HEK293 (cell line): Measurements from ENCODE around the gene KIRREL3.

Experiments
- CTCF ChIA-PET: fragments of 350-600 bp; formaldehyde crosslinking; extraction: SDS; loops from one replicate; lab custom pipeline; 2021; ENCODE audit warnings: antibody characterized with exemption; lab: Yijun Ruan, JAX
- POLR2A ChIA-PET: fragments of 300-600 bp; formaldehyde crosslinking; extraction: SDS; loops from one replicate; lab custom pipeline; 2020; ENCODE audit warnings: antibody characterized with exemption, inconsistent platforms; lab: Yijun Ruan, JAX
- H3K27ac ChIP-seq: fragments of 200-500 bp; sonication (Bioruptor generic); 2 replicates; pipeline ENCODE4 v1.5.1; 2014; ENCODE audit warnings: low read depth, low read length, control low read depth, inconsistent platforms; ENCODE audit errors: extremely low read depth
- H3K36me3 ChIP-seq, 2 experiments: fragments of 200-500 bp in 1 of 2; sonication (Bioruptor generic) in 1 of 2; 1 replicate in 1 of 2; 2 replicates in 1 of 2; pipeline ENCODE4 v1.5.1; 2014 to 2017; ENCODE audit warnings: inconsistent platforms in 2 of 2, low read length in 2 of 2; ENCODE audit not compliant: control insufficient read depth in 2 of 2, insufficient read depth in 1 of 2
- H3K4me1 ChIP-seq: fragments of 200-500 bp; sonication (Bioruptor generic); 2 replicates; pipeline ENCODE4 v1.5.1; 2014; ENCODE audit warnings: mild to moderate bottlenecking, low read length, inconsistent platforms; ENCODE audit not compliant: control insufficient read depth, insufficient read depth
- H3K4me3 ChIP-seq: 2 replicates; pipeline ENCODE4 v1.5.1; 2011; ENCODE audit warnings: low read depth, mild to moderate bottlenecking, control low read depth, low read length, moderate library complexity
- H3K9me3 ChIP-seq: fragments of 200-500 bp; sonication (Bioruptor generic); 2 replicates; pipeline ENCODE4 v1.5.1; 2014; ENCODE audit warnings: low read depth, low read length, inconsistent platforms; ENCODE audit not compliant: control insufficient read depth, insufficient read depth
- BCL11B ChIP-seq: fragments of 450-650 bp; formaldehyde crosslinking; IDR thresholded peaks from 2 replicates; pipeline ENCODE4 v1.5.1; 2016; ENCODE audit warnings: low read depth, missing biosample characterization, missing genetic modification characterization
- EGR2 ChIP-seq: fragments of 450-650 bp; formaldehyde crosslinking; IDR thresholded peaks from 2 replicates; pipeline ENCODE4 v1.5.1; 2016; ENCODE audit warnings: low read depth, missing biosample characterization, missing genetic modification characterization
- GLI2 ChIP-seq: fragments of 450-650 bp; formaldehyde crosslinking; IDR thresholded peaks from 2 replicates; pipeline ENCODE4; 2017; ENCODE audit warnings: missing biosample characterization, missing genetic modification characterization, low read depth, borderline replicate concordance
- HOXA7 ChIP-seq: sonication (generic); formaldehyde crosslinking; IDR thresholded peaks from 2 replicates; pipeline ENCODE4 v1.8.1; 2022; ENCODE audit warnings: missing genetic modification reagents, borderline replicate concordance
- KLF10 ChIP-seq: fragments of 450-650 bp; IDR thresholded peaks from 2 replicates; pipeline ENCODE4 v1.5.1; 2018; ENCODE audit warnings: missing biosample characterization, mild to moderate bottlenecking, missing genetic modification characterization
- PRDM2 ChIP-seq: fragments of 450-650 bp; formaldehyde crosslinking; IDR thresholded peaks from 2 replicates; pipeline ENCODE4 v1.5.1; 2016; ENCODE audit warnings: missing biosample characterization, missing genetic modification characterization, borderline replicate concordance
- SETDB1 ChIP-seq: IDR thresholded peaks from one replicate; pipeline ENCODE4 v1.6.1; 2017; ENCODE audit warnings: mild to moderate bottlenecking, low read length, moderate library complexity, mixed read lengths; ENCODE audit not compliant: insufficient read length
- ZBTB49 ChIP-seq: fragments of 450-650 bp; formaldehyde crosslinking; IDR thresholded peaks from 2 replicates; pipeline ENCODE4 v1.5.1; 2016; ENCODE audit warnings: missing biosample characterization, missing genetic modification characterization, low read depth
- ZBTB7A ChIP-seq: fragments of 450-650 bp; formaldehyde crosslinking; IDR thresholded peaks from 2 replicates; pipeline ENCODE4 v1.5.1; 2016; ENCODE audit warnings: low read depth, missing biosample characterization, missing genetic modification characterization
- ZBTB8A ChIP-seq: fragments of 450-650 bp; formaldehyde crosslinking; IDR thresholded peaks from 2 replicates; pipeline ENCODE4 v1.5.1; 2016; ENCODE audit warnings: missing biosample characterization, missing genetic modification characterization
- ZNF114 ChIP-seq: fragments of 450-650 bp; formaldehyde crosslinking; IDR thresholded peaks from 2 replicates; pipeline ENCODE4 v1.5.0; 2017; ENCODE audit warnings: missing biosample characterization, missing genetic modification characterization
- ZNF157 ChIP-seq: fragments of 450-650 bp; formaldehyde crosslinking; IDR thresholded peaks from 2 replicates; pipeline ENCODE4 v1.5.1; 2016; ENCODE audit warnings: missing biosample characterization, missing genetic modification characterization
- ZNF16 ChIP-seq: fragments of 450-650 bp; formaldehyde crosslinking; IDR thresholded peaks from 2 replicates; pipeline ENCODE4 v1.5.1; 2016; ENCODE audit warnings: low read depth, missing biosample characterization, missing genetic modification characterization
- ZNF2 ChIP-seq: fragments of 450-650 bp; formaldehyde crosslinking; IDR thresholded peaks from 2 replicates; pipeline ENCODE4 v1.5.1; 2016; ENCODE audit warnings: missing biosample characterization, missing genetic modification characterization
- ZNF274 ChIP-seq, 2 experiments: fragments of 200-500 bp in 1 of 2; fragments of 450-650 bp in 1 of 2; sonication (Bioruptor generic) in 1 of 2; formaldehyde crosslinking in 1 of 2; IDR thresholded peaks; 2 replicates each; pipeline versions ENCODE4 v1.5.1 to v1.6.1; 2014 to 2016; ENCODE audit warnings: borderline replicate concordance in 1 of 2, inconsistent platforms in 1 of 2, low read length in 1 of 2, missing biosample characterization in 1 of 2, missing genetic modification characterization in 1 of 2
- ZNF398 ChIP-seq: fragments of 450-650 bp; formaldehyde crosslinking; IDR thresholded peaks from 2 replicates; pipeline ENCODE4 v1.5.1; 2017; ENCODE audit warnings: missing biosample characterization, missing genetic modification characterization
- ZNF514 ChIP-seq: fragments of 450-650 bp; formaldehyde crosslinking; IDR thresholded peaks from 2 replicates; pipeline ENCODE4 v1.5.1; 2016; ENCODE audit warnings: missing biosample characterization, missing genetic modification characterization
- ZNF555 ChIP-seq: fragments of 450-650 bp; formaldehyde crosslinking; conservative IDR thresholded peaks from 2 replicates; pipeline ENCODE4 v1.5.1; 2017; ENCODE audit warnings: missing biosample characterization, mild to moderate bottlenecking, missing genetic modification characterization, inconsistent platforms
- ZNF670 ChIP-seq: fragments of 450-650 bp; formaldehyde crosslinking; IDR thresholded peaks from 2 replicates; pipeline ENCODE4 v1.5.1; 2016; ENCODE audit warnings: missing biosample characterization, missing genetic modification characterization, low read depth
- ZNF707 ChIP-seq: fragments of 450-650 bp; formaldehyde crosslinking; IDR thresholded peaks from 2 replicates; pipeline ENCODE4 v1.5.1; 2016; ENCODE audit warnings: missing biosample characterization, missing genetic modification characterization
- ZNF776 ChIP-seq: fragments of 450-650 bp; formaldehyde crosslinking; IDR thresholded peaks from 2 replicates; pipeline ENCODE4 v1.5.0; 2017; ENCODE audit warnings: missing biosample characterization, missing genetic modification characterization, borderline replicate concordance

Gene KIRREL3

GRCh38 chr11:126408901-126409619 lies 591.5 kb downstream of the KIRREL3 start:
- Histone ChIP-seq H3K4me3 (no peak overlapping the region), H3K36me3 (peaks cover 0 to 32% of the 10 kb centered on the region in 2 experiments; a peak in 1 of 3 replicates), H3K9me3 (no peaks in the 10 kb centered on the region), H3K4me1 (no peaks in the 10 kb centered on the region), H3K27ac (no peak overlapping the region)
- ChIA-PET POLR2A (no interaction called here), CTCF (interaction anchor here (0.6 kb wide), 2 partner anchors 98 to 308 kb away, joined by 3 to 5 read pairs; no protein-coding TSS in a partner anchor)
- TF ChIP-seq ZNF274 (IDR thresholded peaks at IDR 0.05; ENCODE audit: low read length) (no peak), ZNF274 (tag by site-specific recombination; IDR thresholded peaks at IDR 0.05; ENCODE audit: borderline replicate concordance) (no peak), ZNF157 (tag by site-specific recombination) (no peak), ZNF2 (tag by site-specific recombination) (no peak), PRDM2 (tag by site-specific recombination) (no peak)

GRCh38 chr11:126408496-126408895 lies 592.1 kb downstream of the KIRREL3 start:
- no peak overlapping the region for H3K4me3 ChIP-seq
- ChIA-PET CTCF (interaction anchor here (0.6 kb wide), 1 partner anchor 98 kb away, joined by 5 read pairs; no protein-coding TSS in a partner anchor), POLR2A (no interaction called here)
- H3K27ac ChIP-seq = no peak overlapping the region
- no peaks in the 10 kb centered on the region for H3K9me3 ChIP-seq
- H3K36me3 ChIP-seq = peaks cover 0 to 30% of the 10 kb centered on the region in 2 experiments; a peak in 1 of 3 replicates
- no peaks in the 10 kb centered on the region for H3K4me1 ChIP-seq
- TF ChIP-seq EGR2 (tag by site-specific recombination) (no peak), SETDB1 (no peak), ZNF514 (tag by site-specific recombination) (no peak), ZNF398 (tag by site-specific recombination) (no peak), BCL11B (tag by site-specific recombination) (no peak), ZBTB49 (tag by site-specific recombination) (no peak), ZNF707 (tag by site-specific recombination) (no peak), ZNF157 (tag by site-specific recombination) (no peak), ZNF776 (tag by site-specific recombination) (no peak), KLF10 (tag by site-specific recombination) (no peak), ZBTB8A (no peak), ZNF16 (tag by site-specific recombination) (no peak), ZNF555 (no peak), ZNF114 (tag by site-specific recombination) (no peak), ZBTB7A (tag by site-specific recombination) (no peak), GLI2 (tag by site-specific recombination) (no peak), ZNF670 (tag by site-specific recombination) (no peak), HOXA7 (CRISPR knock-in tag) (no peak)
